KOPT-K1 (cell line): Measurements from ENCODE around the gene ZNF490.
"Not testable (repeated sequence)": the region's sequence is repeated elsewhere in the genome, so short reads cannot be mapped to it uniquely, and the experiment has no call there.

Source experiments
- H3K27ac ChIP-seq: fragments of 200-600 bp; sonication (generic); 2 replicates; pipeline ENCODE4 v1.5.1; 2016; ENCODE audit warnings: antibody characterized with exemption, mild to moderate bottlenecking, low read depth, low read length; ENCODE audit not compliant: poor library complexity, severe bottlenecking
- H3K36me3 ChIP-seq: fragments of 200-600 bp; sonication (generic); 2 replicates; pipeline ENCODE4 v1.5.1; 2017; ENCODE audit warnings: antibody characterized with exemption, mild to moderate bottlenecking, low read length, moderate library complexity; ENCODE audit not compliant: insufficient read depth
- H3K9me3 ChIP-seq: fragments of 200-600 bp; sonication (generic); 2 replicates; pipeline ENCODE4 v1.5.1; 2017; ENCODE audit warnings: antibody characterized with exemption, low read length, mild to moderate bottlenecking; ENCODE audit not compliant: insufficient read depth, poor library complexity, severe bottlenecking

Gene ZNF490

DNA sequence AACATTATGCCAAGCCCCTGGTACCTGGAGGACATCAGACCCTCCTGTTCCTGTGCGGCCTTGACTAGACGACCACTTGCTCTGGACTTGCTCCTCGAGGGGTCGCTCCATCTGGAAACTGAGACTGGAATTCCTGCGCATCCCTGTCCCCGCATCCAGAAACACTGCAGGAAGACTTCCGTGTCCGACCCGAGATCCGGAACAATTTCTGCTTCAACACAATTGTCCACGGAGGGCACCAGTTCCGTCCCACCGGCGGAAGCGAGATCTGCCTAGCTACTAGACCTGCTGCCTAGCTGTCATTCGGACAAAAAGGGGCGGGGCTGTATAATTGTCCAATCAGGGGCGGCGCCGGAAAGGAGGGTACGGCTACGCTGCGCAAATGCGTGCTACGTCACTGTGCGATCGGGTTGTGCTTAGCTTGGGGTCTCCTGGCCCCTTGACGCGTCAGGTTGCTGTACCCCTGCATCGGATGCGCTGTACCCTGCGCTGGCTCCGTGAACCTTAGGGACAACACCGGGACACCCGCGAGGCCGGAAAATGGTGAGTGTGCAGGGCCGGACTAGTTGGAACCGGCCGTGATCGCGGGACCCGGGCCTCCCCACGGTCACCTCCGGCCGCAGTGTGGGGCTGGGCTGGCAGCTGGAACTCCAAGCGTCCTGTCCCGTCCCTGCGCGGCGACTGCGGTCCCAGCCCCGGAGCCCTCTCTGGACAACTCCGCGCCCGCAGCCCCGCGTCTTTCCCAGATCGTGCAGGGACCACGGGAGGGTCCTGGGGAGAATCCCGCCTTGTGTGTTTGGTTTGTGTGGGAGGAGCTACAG lies at the start of gene ZNF490, which contains the start of gene ZNF791:
Gene ZNF490 (minus strand): TSS at position 274 of the 821 bp plus-strand sequence. CDS start 133 bp downstream, at position 141.
Gene ZNF791 (plus strand): TSS at position 381 of the 821 bp plus-strand sequence. CDS start 160 bp downstream, at position 541.
- peaks cover 12% of the 10 kb centered on the region; the same call in 1 of the 2 replicates for H3K36me3 ChIP-seq
- H3K9me3 ChIP-seq: no peaks in the 10 kb centered on the region
- H3K27ac ChIP-seq: peak within 1 kb of the TSS; percentile 70

DNA sequence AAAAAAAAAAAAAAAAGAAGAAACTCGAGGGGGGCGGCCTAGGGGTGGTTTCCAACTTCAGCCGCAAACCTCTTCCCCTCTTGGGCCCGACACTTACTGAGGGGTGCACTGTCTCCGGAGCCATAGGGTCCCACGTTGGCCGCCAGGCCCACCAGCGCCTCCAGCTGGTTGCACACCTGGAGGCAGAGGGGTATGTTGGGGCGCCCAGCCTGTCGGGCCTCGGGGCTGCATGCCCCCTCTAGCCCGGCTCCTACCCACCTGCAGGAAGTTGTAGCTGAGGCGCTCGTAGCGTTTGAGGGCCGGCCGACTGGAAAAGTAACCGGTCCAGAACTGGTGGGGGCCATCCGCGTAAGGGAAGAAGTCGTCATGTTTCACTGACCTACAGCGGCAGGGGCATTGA lies 47.4 kb upstream of the ZNF490 start:
- H3K36me3 ChIP-seq: peaks cover 60% of the 10 kb centered on the region

DNA sequence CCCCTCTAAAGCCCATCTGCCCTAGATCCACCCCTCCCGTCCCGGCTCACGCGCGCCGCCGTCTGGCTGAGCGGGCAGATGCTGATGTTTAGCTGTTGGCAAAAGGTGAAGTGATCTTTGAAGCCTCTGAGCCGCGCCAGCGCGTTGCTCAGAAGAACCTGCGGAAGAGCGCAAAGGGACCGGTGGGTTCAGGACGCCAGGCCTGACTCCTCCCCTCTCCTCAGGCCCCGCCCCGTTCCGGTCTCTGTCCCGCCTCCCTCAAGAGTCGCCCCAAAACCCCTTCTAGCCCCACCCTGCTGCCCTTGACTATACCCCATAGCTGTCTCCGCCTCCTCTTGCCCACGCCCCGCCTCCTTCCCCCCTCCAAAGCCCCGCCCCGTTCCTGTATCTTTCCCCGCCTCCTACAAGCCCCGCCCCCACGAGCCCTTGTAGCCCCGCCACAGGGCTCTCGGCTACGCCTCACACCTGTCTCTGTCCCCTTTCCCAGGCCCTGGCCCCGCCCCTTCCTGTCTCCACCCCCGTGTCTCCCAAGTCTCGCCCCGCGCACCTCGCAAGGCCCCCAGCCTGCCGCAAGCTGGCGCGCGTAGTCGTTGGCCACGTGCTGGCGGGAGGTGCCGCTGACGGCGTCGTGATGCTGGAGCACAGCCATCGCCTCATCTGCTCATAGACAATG lies 46.4 kb upstream of the ZNF490 start:
- H3K36me3 ChIP-seq: peaks cover 55% of the 10 kb centered on the region
- no peaks in the 10 kb centered on the region for H3K9me3 ChIP-seq
- no peak overlapping the region for H3K27ac ChIP-seq

More for the DNA sequence above, 47.4 kb upstream of the ZNF490 start:
- H3K27ac ChIP-seq: no peak overlapping the region
- H3K9me3 ChIP-seq: no peaks in the 10 kb centered on the region

DNA sequence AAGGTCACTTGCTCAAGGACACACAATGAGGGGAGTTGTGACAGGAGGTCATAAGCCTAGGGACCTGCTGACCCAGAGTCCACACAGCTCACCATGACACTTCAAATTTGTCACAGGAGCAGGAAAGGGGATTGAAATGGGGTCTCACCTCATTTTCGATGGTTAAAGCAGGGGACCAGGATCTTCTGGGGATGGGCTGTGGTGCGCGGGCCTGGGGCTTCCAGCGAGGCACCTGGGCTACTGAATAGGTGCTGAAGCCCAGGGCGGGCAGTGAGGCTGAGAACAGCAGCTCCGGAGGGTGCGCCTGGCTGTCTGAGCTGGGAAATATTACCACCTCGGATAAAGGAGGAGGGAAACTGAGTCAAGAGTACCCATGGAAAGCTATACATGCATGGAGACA lies 44.9 kb upstream of the ZNF490 start:
- no peak overlapping the region for H3K27ac ChIP-seq
- no peaks in the 10 kb centered on the region for H3K9me3 ChIP-seq
- H3K36me3 ChIP-seq: peaks cover 42% of the 10 kb centered on the region; the same call in 1 of the 2 replicates

DNA sequence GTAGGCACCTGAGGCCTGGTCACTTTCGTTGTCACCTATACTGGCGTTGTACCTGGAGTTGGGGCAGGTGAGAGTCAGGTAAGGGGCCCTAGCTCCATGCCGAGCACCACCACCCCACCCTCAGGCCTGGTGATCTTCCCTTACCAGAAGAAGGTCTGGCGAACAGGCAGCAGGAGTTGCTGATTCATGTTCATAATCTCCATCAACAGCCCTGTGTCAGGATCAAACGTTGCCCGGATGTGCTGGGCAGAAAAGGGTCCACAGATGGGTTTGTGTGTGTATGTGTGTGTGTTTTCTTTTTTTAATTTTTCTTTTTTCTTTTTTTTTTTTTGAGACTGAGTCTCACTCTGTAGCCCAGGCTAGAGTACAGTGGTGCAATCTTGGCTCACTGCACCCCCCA lies 41.6 kb upstream of the ZNF490 start:
- Histone ChIP-seq H3K27ac (no peak overlapping the region), H3K36me3 (peaks cover 31% of the 10 kb centered on the region; the same call in 1 of the 2 replicates), H3K9me3 (no peaks in the 10 kb centered on the region)

DNA sequence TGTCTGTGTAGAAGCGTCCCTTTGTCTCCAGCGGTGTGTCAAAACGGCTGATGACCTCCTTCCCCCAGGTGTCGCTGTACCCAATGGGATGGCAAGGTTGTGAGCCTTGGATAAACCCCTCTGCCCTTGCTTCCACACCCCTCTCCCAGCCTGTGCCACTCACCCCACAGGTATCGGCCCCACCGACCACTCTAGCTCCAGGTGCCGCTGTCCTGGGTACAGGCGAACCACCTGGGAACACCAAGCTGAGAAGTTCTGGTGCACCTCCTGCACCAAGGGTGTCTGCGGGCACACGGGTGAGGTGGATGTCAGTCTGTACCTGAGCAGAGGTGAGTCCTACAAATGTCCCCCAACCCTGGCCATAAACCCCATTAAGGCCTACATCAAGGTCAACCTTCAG lies 39.3 kb upstream of the ZNF490 start:
- Histone ChIP-seq H3K9me3 (no peaks in the 10 kb centered on the region), H3K36me3 (peaks cover 9% of the 10 kb centered on the region; the same call in 1 of the 2 replicates), H3K27ac (no peak overlapping the region)

DNA sequence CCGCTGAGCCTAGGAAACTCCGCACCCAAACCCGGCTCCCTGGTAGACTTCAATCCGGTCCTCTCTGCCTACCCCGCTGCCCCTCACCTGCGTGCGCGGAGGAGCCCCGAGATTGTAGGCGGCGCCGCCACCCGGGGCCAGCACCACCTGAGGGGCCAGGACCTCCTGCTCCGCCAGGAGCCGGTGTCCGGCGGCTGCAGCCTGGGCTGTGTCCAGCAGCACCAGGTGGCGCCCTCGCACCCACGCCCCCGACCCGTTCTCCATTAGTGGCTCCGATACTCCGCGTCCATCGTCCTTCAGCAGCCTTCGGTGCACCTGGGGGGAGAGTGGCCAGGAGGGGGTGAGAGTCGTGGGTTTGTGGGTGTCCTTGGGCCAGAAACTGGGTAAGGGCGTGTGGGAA lies 37.5 kb upstream of the ZNF490 start:
- Histone ChIP-seq H3K36me3 (0 out of 2 replicates have a peak, but pooled peaks cover 5% of the 10 kb centered on the region), H3K27ac (no peak overlapping the region), H3K9me3 (no peaks in the 10 kb centered on the region)

DNA sequence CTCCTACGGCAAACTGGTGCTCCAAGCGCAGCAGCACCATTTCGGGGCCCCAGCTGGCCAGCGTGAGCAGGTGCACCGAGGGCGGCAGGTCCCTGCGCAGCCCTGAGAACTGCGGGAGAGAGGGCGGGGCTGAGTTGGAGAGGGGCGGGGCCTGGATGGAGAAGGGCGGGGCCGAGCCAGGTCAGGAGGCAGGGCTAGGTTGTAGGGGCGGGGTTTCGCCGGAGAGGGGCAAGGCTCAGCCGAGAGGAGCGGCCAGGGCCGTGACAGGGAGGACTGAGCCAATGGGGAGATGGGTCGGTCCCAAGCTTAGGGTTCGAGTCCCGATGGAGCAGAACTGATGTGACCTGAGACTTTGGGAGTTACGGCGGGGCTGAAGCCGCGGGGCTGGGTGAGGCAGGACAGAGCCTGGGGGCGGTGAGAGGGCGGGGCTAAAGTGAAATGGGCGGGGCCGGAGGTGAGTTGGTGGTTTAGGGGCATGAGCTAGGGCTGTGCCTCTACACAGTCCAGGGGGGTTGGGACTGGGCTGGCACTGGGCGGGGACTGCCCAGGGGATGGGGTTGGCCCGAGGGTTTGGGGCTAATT lies 37.0 kb upstream of the ZNF490 start:
- Histone ChIP-seq H3K9me3 (no peaks in the 10 kb centered on the region), H3K36me3 (0 out of 2 replicates have a peak, but pooled peaks cover 5% of the 10 kb centered on the region), H3K27ac (no peak overlapping the region)

DNA sequence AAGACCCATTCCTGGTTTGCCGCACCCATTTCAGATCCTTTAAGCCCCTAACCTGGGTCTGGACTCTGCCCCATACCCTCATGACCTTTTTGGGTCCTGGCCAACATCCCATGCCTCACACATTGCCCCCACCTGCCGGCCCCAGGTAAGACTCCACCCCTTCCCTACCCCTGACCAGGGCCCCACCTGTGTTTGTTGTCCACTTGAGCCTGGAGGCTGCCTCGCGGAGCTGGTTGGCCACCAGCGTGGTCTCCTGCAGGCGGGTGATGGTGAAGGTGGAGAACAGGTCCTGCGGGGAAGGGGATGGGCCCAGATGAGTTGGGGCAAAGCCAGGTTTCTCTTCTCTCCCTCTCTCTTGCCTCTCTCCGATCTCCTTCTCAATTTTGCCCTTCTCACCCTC lies 36.4 kb upstream of the ZNF490 start:
- H3K27ac ChIP-seq: no peak overlapping the region
- no peaks in the 10 kb centered on the region for H3K9me3 ChIP-seq
- H3K36me3 ChIP-seq: 0 out of 2 replicates have a peak, but pooled peaks cover 2% of the 10 kb centered on the region

DNA sequence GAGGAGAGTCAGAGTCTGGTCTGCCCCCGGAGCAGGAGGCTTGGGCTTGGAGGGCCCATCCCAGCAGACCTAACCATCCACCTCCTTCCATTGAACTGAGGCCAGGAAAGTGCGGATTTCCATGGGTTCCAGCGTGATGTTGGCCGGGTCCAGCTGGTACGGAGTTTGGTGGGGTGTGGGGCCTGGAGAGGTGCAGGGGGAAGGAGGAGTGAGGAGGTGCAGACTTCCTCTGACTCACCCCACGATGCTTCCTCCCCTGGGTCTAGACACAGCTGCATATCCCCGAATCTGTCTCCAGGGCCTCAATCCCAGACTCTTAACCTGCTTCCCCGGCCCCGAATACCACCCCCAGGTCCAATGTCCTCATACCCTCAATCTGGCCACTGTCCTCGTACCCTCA lies 35.9 kb upstream of the ZNF490 start:
- Histone ChIP-seq H3K36me3 (no peaks in the 10 kb centered on the region), H3K27ac (no peak overlapping the region), H3K9me3 (no peaks in the 10 kb centered on the region)

DNA sequence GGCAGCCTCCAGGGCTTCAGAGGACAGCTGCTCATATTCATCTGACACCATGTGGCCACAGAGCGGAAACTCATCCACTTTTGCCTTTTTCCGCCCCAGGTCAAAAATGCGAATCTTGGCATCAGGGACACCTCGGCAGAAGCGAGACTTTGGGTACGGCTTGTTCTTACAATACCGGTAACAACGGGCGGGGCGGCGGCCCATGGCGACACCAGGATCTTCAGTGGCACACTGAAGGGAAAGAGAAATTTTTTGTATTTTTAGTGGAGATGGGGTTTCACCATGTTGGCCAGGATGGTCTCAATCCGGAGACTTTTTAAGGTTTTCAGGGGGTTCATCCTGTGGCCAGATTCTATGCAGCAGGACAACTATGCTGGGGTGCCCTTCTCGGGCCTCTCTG lies 33.1 kb upstream of the ZNF490 start:
- not testable (repeated sequence) for H3K9me3 ChIP-seq, H3K36me3 ChIP-seq, H3K27ac ChIP-seq

DNA sequence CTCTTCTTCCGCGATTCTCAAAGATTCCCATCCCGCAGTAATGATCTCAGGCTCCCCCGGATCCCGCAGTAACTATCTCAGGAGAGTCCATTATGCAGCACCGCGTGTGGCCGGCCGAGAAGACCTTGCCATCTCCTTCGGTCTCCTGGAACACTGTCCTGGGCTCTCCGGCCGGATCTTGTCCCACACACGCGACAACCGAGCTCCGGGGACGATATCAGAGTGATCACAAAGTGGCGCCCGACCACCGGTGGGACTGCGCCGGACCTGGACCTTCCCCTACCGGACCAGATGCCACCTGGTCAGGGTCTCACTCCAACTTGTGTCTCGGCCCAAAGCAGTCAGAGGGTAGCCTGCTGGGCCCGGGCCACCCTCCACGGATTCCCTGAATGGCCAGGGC lies 31.9 kb upstream of the ZNF490 start:
- Histone ChIP-seq H3K9me3 (no peaks in the 10 kb centered on the region), H3K27ac (no peak overlapping the region), H3K36me3 (no peaks in the 10 kb centered on the region)

DNA sequence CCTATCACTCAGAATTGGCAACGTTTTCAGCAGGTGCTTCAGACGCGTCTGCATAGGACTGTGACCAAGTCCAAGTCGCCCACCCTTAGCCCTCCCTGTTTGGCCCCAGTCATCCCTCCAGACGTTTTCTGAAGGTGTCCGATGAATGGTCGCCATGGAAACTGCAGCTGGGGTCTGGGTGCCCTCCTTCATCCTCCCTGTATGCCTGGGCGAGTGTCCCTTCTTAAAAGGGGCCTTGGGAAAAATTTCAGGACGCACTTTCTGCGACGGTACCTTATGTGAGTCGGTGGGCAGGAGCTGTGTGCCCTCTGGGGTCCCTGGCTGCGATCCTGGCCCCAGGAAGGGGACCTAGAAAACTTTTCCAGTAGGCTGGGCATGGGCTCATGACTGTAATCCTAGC lies 30.8 kb upstream of the ZNF490 start:
- no peak overlapping the region for H3K27ac ChIP-seq
- no peaks in the 10 kb centered on the region for H3K9me3 ChIP-seq
- no peaks in the 10 kb centered on the region for H3K36me3 ChIP-seq

DNA sequence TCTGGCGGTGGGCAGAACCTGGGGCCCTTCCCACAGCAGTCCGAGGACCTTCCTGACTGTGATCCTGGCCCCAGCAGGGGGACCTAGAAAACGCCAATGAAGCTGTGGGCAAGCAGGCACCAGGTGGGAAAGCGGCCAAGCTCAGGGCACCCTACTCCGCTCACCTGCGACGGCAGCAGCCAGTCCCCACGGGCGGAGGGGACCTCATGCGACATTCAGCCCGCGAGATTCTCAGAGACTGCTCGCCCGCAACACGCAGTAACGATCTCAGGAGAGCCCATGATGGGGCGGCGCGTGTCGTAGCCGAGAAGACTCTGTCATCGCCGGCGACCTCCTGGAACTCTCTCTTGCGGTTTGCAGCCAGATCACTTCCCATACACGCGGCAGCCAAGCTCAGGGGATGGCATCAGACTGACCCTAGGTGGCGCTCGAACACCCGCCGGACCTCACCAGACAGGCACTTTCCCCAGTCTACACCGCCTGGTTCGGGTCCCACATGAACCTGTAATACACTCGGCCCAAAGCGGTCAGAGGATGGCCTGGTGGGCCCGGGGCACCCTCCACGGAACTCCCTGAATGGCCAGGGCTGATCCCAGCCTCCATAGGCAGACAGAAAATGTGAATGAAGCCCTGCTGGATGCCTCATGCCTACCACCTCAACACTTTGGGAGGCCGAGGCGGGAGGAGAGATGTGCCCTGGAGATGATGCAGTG lies 29.4 kb upstream of the ZNF490 start:
- Histone ChIP-seq H3K27ac (no peak overlapping the region), H3K36me3 (no peaks in the 10 kb centered on the region), H3K9me3 (no peaks in the 10 kb centered on the region)
